ENCODE data around the gene COLEC12.

Gene COLEC12

DNA sequence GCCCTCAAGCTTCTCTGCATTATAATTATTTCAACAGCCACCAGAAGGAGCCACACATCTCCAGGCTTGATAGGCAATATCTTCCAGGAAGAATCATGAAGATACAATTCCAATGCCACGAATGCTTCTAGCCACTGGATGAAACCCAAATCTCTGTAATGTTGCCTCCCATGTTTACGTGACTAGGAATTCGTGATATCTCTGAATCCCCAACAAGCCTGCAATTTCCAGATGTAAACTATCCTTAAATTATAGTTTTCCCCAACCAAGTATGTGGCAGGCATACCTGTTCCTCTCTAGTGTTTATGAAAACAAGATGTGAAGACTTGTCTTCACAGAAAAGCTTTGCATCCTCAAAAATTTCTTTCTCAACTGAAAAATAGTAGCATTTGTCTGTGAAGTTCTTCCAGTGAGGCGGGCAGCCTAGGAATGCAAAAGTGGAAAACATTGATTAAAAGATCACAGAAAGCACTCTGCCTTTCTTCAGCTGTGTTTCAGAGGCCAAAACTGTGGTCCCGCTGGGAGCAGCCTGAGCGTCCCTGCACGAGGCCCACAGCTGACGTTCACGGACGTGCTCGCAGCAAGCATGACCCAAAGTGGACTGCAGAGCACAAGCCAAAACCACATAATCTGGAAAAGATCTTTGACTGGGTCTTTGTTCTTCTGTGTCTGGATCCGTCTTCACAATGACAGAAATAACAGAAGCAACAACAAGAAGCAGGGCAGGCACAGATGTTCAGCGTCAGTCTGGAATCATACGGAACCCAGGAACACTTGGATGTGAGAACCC is 167.6 kb downstream of the COLEC12 start:
- TF ChIP-seq JUND (IDR thresholded peaks at IDR 0.05; ENCODE audit: low read depth): no peak
- in situ Hi-C loops (cut with HindIII; ENCODE audit: low pct_unique_long_range_greater_than_20kb, low sequenced_read_pairs): no loop called here
- no peak for DNase-seq (ENCODE audit: low read depth in 1 of 2, low spot score in 1 of 2)

DNA sequence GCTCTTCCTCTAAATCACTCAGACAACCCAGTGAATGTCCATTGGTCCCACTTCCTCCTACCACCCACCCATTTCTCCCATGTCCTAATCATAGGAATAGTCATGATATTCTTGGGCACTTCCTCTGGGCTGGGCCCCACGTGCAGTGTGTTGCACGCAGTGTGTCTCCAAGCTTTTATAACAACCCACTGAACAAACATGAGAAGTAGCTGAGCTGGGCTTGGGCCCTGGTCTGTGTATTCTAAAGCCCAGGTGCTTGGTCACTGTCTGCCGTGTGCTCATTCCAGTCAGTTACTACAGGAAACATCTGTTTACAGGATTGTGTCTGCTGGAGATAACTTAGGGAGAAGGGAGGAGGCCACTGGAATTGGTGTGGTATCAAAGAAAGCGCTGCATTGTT is 168.5 kb downstream of the COLEC12 start:
- TF ChIP-seq JUND (IDR thresholded peaks at IDR 0.05; ENCODE audit: low read depth): no peak
- no peak for DNase-seq (ENCODE audit: low read depth in 1 of 2, low spot score in 1 of 2)
- in situ Hi-C loops (cut with HindIII; ENCODE audit: low pct_unique_long_range_greater_than_20kb, low sequenced_read_pairs): no loop called here

DNA sequence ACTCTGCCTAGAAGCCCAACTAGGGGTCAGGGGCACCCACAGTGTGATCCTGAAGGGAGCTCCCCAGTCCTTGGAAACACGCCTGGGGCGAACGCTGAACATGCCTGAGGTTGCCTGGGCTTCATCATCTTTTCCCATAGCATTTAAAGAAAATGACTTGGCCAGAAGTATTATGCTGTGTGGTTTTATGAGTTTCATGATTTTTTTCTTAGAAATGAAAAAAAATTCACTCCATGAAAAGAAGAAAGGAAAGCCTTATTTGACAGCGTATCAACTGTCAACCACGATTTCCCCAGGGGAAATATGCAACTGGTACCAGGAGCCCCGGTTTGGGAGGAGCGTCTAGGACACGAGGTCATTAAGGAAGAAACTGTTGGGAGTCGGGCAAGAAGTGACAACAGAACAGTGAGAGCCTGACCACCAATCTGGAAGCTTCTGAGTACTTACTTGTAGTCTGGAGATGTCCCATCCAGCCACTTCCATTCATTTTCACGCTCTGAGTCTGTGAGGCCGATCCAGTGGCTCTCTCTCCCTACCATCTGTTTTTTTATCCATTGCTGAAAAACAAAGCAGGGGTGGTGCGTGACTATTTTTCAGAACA is 169.2 kb downstream of the COLEC12 start:
- in situ Hi-C loops (cut with HindIII; ENCODE audit: low pct_unique_long_range_greater_than_20kb, low sequenced_read_pairs): no loop called here
- TF ChIP-seq JUND (IDR thresholded peaks at IDR 0.05; ENCODE audit: low read depth): no peak
- no peak for DNase-seq (ENCODE audit: low read depth in 1 of 2, low spot score in 1 of 2)

DNA sequence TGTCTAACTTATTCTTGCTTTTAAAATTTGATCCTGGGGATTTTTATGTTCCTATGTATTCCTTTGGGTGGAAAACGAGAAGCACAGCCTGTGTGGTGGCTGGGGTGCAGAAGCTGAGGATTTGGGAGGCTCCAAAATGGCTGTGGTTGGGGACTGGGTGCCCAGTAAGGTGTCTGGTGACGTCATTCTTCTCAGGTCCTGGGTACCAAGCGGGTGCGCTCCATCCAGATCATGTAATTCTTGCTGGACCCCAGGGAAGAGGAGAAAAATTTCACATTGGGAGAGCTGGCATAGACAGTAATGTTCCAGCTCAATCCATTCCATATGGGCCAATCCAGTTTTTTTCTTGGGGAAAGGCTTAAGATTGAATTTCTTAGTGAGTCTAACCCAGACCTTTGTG is 171.6 kb downstream of the COLEC12 start:
- no peak for DNase-seq (ENCODE audit: low read depth in 1 of 2, low spot score in 1 of 2)
- in situ Hi-C loops (cut with HindIII; ENCODE audit: low pct_unique_long_range_greater_than_20kb, low sequenced_read_pairs): no loop called here
- no peak for TF ChIP-seq JUND (IDR thresholded peaks at IDR 0.05; ENCODE audit: low read depth)

DNA sequence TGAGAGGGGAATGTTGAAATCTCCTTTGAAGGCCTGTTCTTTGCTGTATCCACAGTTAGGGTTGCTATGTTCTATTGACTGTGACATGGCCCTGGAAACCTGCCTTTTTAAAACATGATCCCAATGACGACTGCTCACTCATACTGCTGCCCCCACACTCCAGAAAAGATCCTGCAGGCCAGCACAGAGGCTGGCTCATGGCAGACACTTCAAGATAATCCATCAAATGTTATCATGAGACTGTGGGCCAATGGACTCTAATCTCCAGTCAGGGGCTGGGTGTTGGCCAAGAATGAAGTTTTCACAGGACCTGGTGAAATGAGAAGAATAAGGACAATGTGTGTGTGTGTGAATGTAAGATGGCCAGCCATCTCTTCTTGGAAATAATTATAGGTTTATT is 173.7 kb downstream of the COLEC12 start:
- DNase-seq (ENCODE audit: low read depth in 1 of 2, low spot score in 1 of 2): no peak
- in situ Hi-C loops (cut with HindIII; ENCODE audit: low pct_unique_long_range_greater_than_20kb, low sequenced_read_pairs): no loop called here
- no peak for TF ChIP-seq JUND (IDR thresholded peaks at IDR 0.05; ENCODE audit: low read depth)

DNA sequence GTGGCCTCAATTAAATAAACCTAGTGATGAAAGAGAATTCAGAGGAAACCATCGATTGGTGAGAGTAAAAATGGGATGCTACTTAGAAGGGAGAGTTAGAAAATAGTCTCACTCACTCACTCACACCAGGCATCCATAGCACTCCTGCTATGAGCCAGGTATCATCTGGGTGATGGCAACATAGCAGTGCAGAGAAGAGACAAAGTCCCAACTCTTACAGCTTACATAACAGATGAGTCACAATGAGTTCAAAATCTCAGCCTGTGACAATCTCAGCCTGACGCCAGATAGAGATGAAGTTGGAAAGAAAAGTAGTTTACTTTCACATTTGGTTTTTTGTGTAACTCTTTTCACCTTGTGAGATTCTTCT is 177.3 kb downstream of the COLEC12 start:
- in situ Hi-C loops (cut with HindIII; ENCODE audit: low pct_unique_long_range_greater_than_20kb, low sequenced_read_pairs): no loop called here
- no peak for TF ChIP-seq JUND (IDR thresholded peaks at IDR 0.05; ENCODE audit: low read depth)
- DNase-seq (ENCODE audit: low read depth in 1 of 2, low spot score in 1 of 2): no peak

DNA sequence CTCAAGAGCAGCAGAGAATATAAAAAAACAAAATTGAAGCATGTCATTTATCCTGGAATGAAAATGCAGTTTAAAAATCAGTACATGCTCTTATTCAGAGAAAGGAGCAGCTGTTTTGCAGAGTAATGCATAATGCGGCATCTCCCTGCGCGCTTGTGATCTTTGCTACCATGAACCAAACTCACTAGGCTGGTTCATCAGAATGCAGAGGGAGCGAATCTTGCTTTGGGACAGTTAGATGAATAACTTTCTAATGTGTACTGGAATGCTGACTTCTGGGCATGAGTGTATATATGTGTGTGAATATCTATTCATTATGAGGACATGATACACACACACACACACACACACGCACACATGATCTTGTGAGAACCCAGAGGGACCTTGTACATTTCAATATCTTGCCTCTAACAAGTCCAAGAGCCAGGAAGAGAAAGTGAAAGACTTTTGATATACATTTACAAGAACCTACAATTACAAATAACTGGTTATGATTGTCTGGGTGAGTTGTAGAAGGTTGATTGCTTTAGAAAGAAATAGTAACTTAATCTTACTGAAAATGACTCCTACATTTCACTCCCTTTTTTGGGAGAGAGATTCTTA is 178.5 kb downstream of the COLEC12 start:
- DNase-seq (ENCODE audit: low read depth in 1 of 2, low spot score in 1 of 2): no peak
- no peak for TF ChIP-seq JUND (IDR thresholded peaks at IDR 0.05; ENCODE audit: low read depth)
- in situ Hi-C loops (cut with HindIII; ENCODE audit: low pct_unique_long_range_greater_than_20kb, low sequenced_read_pairs): no loop called here

DNA sequence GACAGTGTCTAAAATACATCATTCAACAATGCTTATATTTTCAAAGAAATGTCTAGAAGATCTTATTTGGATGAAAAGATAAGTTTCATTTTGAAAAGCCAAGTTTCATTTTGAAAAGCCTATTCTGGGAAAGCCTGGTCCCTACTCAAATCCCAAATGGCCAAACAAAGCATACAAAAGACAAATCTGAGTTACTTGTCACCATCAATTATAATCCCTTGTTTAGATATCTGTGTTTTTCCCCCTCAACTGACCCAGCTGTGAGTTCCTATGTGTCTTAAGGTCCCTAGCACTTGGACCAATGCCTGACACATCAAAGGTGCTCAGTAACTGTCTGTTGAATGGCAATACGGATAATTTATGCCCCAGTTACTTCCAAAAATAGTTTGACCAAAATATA is 180.3 kb downstream of the COLEC12 start:
- no peak for DNase-seq (ENCODE audit: low read depth in 1 of 2, low spot score in 1 of 2)
- TF ChIP-seq JUND (IDR thresholded peaks at IDR 0.05; ENCODE audit: low read depth): no peak
- in situ Hi-C loops (cut with HindIII; ENCODE audit: low pct_unique_long_range_greater_than_20kb, low sequenced_read_pairs): no loop called here

DNA sequence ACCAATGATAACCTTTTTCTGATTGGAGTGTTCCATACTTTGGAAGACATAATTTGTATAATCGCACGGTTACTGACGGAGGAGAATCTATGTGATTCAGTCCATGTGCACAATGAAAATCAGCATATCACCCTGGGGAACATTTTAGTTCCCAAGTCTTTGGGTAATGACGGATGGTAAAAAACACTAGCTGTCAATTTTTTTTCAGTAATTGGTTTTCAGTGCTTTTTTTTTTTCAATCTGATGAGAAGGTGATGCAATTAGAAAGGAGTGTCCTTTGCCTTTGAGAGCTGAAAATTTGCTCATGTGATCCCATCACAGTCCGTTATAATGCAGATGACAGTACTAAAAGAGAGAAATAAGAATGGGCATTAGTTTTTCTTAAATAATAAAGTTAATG is 180.8 kb downstream of the COLEC12 start:
- no peak for TF ChIP-seq JUND (IDR thresholded peaks at IDR 0.05; ENCODE audit: low read depth)
- no peak for DNase-seq (ENCODE audit: low read depth in 1 of 2, low spot score in 1 of 2)
- in situ Hi-C loops (cut with HindIII; ENCODE audit: low pct_unique_long_range_greater_than_20kb, low sequenced_read_pairs): no loop called here

DNA sequence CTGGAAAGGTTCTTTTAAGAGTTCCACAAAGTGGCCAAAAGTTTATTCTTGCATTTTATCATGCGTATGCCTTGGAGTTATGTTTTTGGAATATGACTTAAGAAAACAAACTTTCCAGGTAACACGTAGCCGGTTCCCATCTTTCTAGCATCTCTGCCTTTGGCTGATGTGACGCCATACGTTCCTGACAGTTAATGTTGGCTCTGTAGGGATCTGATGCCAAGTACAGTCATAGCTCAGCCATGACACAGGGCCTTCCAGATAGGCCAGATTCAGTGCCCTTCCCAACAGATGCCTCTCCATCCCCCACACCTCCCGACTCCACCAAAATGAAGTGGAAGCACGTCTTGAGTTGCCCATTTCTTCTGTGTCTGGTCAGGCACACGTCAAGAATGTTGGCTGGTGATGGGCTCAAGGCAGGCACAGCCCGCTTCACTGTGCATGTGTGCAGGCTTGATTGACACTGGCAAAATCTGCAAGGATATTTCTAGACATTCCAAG is 181.7 kb downstream of the COLEC12 start:
- no peak for DNase-seq (ENCODE audit: low read depth in 1 of 2, low spot score in 1 of 2)
- in situ Hi-C loops (cut with HindIII; ENCODE audit: low pct_unique_long_range_greater_than_20kb, low sequenced_read_pairs): no loop called here
- TF ChIP-seq JUND (IDR thresholded peaks at IDR 0.05; ENCODE audit: low read depth): no peak

DNA sequence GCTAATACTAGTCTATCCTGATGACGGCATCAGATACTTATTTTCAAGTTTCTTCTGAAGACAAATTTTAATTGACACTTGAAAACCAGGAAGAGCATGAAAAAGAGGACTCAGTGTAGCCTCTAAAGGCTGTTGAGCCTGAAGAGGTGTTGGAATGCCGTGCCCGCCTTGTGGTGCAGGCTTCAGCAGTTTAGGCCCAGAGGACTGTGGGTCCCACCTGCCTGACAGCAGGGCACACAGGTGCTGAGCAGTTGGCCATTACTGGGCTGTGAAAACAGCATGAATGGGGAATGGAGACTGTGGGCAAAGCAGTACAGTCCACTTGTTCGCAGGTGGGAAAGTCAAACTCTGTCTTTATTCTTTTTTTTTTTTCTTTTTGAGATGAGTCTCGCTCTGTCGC is 182.9 kb downstream of the COLEC12 start:
- no peak for DNase-seq (ENCODE audit: low read depth in 1 of 2, low spot score in 1 of 2)
- TF ChIP-seq JUND (IDR thresholded peaks at IDR 0.05; ENCODE audit: low read depth): no peak
- in situ Hi-C loops (cut with HindIII; ENCODE audit: low pct_unique_long_range_greater_than_20kb, low sequenced_read_pairs): no loop called here

DNA sequence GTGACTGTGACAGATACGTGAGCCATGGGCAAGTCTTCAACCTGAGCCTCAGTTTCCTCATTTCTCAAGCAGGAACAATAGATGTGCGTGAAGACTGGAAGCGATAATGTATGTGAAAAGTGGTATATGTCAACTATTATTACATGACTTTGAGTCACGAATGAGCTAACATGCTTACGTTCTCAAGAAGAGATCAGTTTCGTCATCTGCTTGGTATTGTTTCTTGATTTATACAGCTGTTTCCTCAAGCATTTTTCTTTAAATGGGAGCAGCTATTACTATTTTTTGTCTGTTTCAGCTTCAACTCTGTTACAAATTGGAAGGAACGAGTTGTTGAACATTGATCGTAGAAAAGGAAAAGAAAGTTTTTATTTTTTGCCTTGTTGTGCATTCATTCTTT is 184.1 kb downstream of the COLEC12 start:
- no peak for DNase-seq (ENCODE audit: low read depth in 1 of 2, low spot score in 1 of 2)
- TF ChIP-seq JUND (IDR thresholded peaks at IDR 0.05; ENCODE audit: low read depth): no peak
- in situ Hi-C loops (cut with HindIII; ENCODE audit: low pct_unique_long_range_greater_than_20kb, low sequenced_read_pairs): no loop called here

DNA sequence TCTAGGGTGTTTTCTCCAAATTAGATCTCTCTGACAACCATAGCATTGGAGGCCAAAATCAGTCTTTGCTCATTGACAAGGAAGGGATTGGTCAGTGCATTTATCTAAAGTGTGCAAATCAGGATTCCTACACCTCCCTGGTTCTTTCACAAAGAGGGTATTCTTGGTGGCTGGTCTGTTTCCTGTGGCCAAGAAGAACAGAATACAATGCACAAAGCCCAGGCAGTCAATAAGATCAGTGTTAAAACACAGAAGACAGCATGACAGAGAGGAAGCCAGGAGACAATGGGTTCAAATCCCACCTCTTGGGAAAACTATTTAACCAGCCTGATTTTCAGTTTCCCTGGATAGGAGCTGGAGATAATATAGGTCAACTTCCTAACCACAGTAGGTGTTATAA is 186.6 kb downstream of the COLEC12 start:
- in situ Hi-C loops (cut with HindIII; ENCODE audit: low pct_unique_long_range_greater_than_20kb, low sequenced_read_pairs): no loop called here
- TF ChIP-seq JUND (IDR thresholded peaks at IDR 0.05; ENCODE audit: low read depth): no peak
- no peak for DNase-seq (ENCODE audit: low read depth in 1 of 2, low spot score in 1 of 2)

Measured in T47D (cell line).